Gastrocnemius medialis (tissue), 4 donors: ENCODE measurements around the gene PTTG1IP.
A peak's percentile ranks its signal among the peaks of the same experiment; 100 is the strongest.

Experiments
- POLR2A ChIP-seq, 2 donors: fragments of 450-650 bp; IDR thresholded peaks; one replicate each; pipeline ENCODE4 v1.6.1; 2017; ENCODE audit warnings: antibody characterized with exemption in 2 of 2, mild to moderate bottlenecking in 2 of 2, moderate library complexity in 2 of 2
- TF ChIP-seq, protein P1 (sequence below), 5 experiments: fragments of 450-650 bp in 3 of 5; fragments of 200-600 bp in 2 of 5; sonication (generic) in 2 of 5; IDR thresholded peaks in 4 of 5; conservative IDR thresholded peaks in 1 of 5; 1 replicate in 4 of 5; 2 replicates in 1 of 5; pipeline ENCODE4 v1.5.1; 2016 to 2019; ENCODE audit warnings: antibody characterized with exemption in 5 of 5, mild to moderate bottlenecking in 3 of 5, moderate library complexity in 3 of 5

DNA sequence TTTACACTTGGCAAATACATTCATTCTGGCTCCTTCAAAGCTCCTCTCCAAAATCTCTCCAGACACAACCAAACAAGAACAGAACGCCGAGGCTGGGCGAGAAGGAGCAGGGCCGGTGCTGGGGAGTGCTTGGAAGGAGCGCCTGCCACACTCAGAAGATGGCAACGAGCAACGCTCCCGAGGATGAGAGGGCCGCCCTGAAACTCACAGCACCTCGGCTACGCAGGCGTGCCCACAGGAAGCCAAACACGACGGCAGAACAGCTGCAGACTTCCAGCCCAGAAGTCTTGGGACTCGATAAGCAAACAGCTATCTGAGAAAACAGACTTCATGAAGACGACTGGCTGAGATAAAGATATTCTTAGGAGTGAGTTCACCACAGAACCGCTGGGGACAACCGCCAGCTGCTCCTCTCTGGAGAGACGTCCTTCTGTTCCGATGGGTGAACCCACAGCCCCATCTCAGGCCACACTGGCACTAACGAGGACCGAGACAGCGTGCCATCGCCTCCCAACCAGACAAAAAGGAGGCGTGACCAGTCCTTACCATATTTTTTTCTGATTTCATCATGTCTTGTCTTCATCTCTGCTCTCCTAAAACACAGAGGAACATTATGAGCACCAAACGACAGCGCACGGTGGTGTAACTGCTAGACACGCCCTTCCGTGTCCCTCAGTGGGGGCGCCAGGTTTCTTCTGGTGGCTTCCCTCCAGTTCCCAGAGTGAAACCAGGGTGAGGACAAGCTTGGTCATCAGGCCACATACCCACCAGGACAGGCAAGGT is 18.6 kb downstream of the PTTG1IP start:
- TF ChIP-seq, protein P1, sequence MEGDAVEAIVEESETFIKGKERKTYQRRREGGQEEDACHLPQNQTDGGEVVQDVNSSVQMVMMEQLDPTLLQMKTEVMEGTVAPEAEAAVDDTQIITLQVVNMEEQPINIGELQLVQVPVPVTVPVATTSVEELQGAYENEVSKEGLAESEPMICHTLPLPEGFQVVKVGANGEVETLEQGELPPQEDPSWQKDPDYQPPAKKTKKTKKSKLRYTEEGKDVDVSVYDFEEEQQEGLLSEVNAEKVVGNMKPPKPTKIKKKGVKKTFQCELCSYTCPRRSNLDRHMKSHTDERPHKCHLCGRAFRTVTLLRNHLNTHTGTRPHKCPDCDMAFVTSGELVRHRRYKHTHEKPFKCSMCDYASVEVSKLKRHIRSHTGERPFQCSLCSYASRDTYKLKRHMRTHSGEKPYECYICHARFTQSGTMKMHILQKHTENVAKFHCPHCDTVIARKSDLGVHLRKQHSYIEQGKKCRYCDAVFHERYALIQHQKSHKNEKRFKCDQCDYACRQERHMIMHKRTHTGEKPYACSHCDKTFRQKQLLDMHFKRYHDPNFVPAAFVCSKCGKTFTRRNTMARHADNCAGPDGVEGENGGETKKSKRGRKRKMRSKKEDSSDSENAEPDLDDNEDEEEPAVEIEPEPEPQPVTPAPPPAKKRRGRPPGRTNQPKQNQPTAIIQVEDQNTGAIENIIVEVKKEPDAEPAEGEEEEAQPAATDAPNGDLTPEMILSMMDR (IDR thresholded peaks at IDR 0.05 in 4 of 5, conservative IDR thresholded peaks at IDR 0.05 in 1 of 5), result peak in 2 of 5 experiments; percentile 12 to 18
- peak in 1 of 2 donors; percentile 46 for TF ChIP-seq POLR2A (IDR thresholded peaks at IDR 0.05)
